Activated T-cell treated with anti-CD3 and anti-CD28 coated beads, Interleukin-2, amount 50 U/mL, for 4 hours (primary cell): ENCODE measurements around the gene HECTD4. TPM values are rescaled to one million over a fixed set of nuclear protein-coding genes. Genes with fewer than 3 reads are reported as not detected.
A peak's percentile ranks its signal among the peaks of the same experiment; 100 is the strongest.
"Not testable (repeated sequence)": the region's sequence is repeated elsewhere in the genome, so short reads cannot be mapped to it uniquely, and the experiment has no call there.

ENCODE experiments used
- ATAC-seq, 2 donors: fragments of 200-7000 bp; cut with Tn5 transposase; one replicate each; pipeline ENCODE4 v1.10.0; 2021
- DNase-seq: peaks from one replicate; pipeline ENCODE4 v3.0.0-alpha.2; 2020
- H3K27me3 Mint-ChIP-seq: one replicate; pipeline ENCODE4 v1.8.0; 2021; ENCODE audit warnings: low read depth, mixed read lengths
- H3K36me3 Mint-ChIP-seq: one replicate; pipeline ENCODE4 v1.8.0; 2022; ENCODE audit warnings: mixed read lengths; ENCODE audit not compliant: insufficient read depth
- H3K4me1 Mint-ChIP-seq: one replicate; pipeline ENCODE4 v1.8.0; 2021; ENCODE audit warnings: low read depth, mixed read lengths
- H3K4me3 Mint-ChIP-seq: one replicate; pipeline ENCODE4 v1.8.0; 2021; ENCODE audit warnings: mild to moderate bottlenecking, moderate library complexity, mixed read lengths
- H3K9me3 Mint-ChIP-seq: one replicate; pipeline ENCODE4 v1.8.0; 2021; ENCODE audit warnings: mixed read lengths
- total RNA-seq, 3 donors: library from RNA; stranded (reverse); gene quantifications; one replicate each; pipeline ENCODE4 v1.2.1, GENCODE V29; 2021

HECTD4 gene
- total RNA-seq, 3 donors from 2014 or later, result 17.4 to 22.4 (median 19.0) TPM

GRCh38 chr12:112117685-112118084 lies 264.5 kb downstream of the HECTD4 start:
- no peak overlapping the region for H3K4me3 Mint-ChIP-seq
- DNase-seq, result no peak
- H3K4me1 Mint-ChIP-seq, result peaks cover 6% of the 10 kb centered on the region
- no peaks in the 10 kb centered on the region for H3K36me3 Mint-ChIP-seq
- ATAC-seq, result no peak
- peaks cover 3% of the 10 kb centered on the region for H3K27me3 Mint-ChIP-seq
- no peaks in the 10 kb centered on the region for H3K9me3 Mint-ChIP-seq

GRCh38 chr12:112116232-112117060 lies 265.8 kb downstream of the HECTD4 start:
- Mint-ChIP-seq H3K9me3 (no peaks in the 10 kb centered on the region), H3K27me3 (peaks cover 3% of the 10 kb centered on the region), H3K4me3 (no peak overlapping the region), H3K36me3 (no peaks in the 10 kb centered on the region), H3K4me1 (peaks cover 10% of the 10 kb centered on the region)
- peak; percentile 58 to 78 for ATAC-seq
- DNase-seq, result no peak

DNA sequence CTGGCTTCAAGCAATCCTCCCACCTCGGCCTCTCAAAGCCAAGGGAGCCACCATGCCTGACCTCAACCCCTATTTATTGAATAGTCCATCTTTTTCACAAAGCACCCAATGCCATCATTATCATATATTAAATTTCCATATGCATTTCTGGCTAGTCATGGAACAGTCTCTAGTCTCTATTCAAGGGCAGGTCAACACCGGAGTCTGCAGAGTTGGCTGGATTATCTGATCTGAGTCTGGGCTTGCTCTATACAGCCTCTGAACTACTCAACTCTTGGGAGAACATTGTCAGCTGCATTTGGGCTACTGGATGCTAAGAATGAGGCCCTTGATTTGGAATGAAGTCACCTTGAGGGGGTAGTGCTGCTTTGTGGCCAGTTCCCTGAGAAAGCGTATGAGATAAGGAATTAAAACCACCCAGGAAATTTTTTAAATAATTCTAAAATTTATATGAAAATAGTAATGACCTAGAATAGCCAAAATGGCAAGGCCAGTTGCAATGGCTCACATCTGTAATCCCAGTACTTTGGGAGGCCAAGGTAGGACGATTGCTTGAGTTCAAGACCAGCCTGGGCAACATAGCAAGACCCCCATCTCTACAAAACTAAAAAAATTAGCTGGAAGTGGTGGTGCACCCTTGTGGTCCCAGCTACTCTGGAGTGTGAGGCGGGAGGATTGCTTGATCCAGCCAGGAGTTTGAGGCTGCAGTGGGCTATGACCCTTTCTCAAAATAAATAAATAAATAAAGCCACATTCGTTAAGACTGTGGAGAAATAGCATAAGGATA lies 266.8 kb downstream of the HECTD4 start:
- no peak for DNase-seq
- no peak for ATAC-seq
- no peaks in the 10 kb centered on the region for H3K36me3 Mint-ChIP-seq
- H3K4me3 Mint-ChIP-seq, result no peak overlapping the region
- H3K27me3 Mint-ChIP-seq, result no peaks in the 10 kb centered on the region
- H3K9me3 Mint-ChIP-seq, result no peaks in the 10 kb centered on the region
- peaks cover 10% of the 10 kb centered on the region for H3K4me1 Mint-ChIP-seq

GRCh38 chr12:112112409-112113133 lies 269.7 kb downstream of the HECTD4 start:
- no peak for DNase-seq
- no peak overlapping the region for H3K4me3 Mint-ChIP-seq

DNA sequence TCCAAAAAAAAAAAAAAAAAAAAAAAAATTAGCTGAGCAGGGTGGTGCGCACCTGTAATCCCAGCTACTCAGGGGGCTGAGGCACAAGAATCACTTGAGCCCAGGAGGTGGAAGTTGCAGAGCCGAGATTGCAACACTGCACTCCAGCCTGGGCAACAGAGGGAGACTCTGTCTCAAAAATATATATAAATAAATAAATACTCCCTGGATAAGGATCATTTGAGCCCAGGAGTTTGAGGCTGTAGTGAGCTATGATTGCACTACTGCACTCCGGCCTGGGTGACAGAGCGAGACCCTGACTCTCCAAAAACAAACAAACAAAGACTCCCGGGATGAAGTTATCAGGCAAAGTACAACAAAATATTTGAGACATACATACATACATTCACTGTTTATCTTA lies 270.3 kb downstream of the HECTD4 start:
- Mint-ChIP-seq H3K4me1 (peaks cover 21% of the 10 kb centered on the region), H3K27me3 (no peaks in the 10 kb centered on the region), H3K36me3 (no peaks in the 10 kb centered on the region), H3K4me3 (no peak overlapping the region), H3K9me3 (no peaks in the 10 kb centered on the region)
- ATAC-seq, result no peak
- DNase-seq, result no peak

More at GRCh38 chr12:112112409-112113133, 269.7 kb downstream of the HECTD4 start:
- Mint-ChIP-seq H3K4me1 (peaks cover 15% of the 10 kb centered on the region), H3K36me3 (no peaks in the 10 kb centered on the region), H3K27me3 (no peaks in the 10 kb centered on the region), H3K9me3 (no peaks in the 10 kb centered on the region)
- ATAC-seq, result no peak

- not testable (repeated sequence) for H3K4me3 Mint-ChIP-seq, ATAC-seq, H3K36me3 Mint-ChIP-seq, H3K9me3 Mint-ChIP-seq, H3K27me3 Mint-ChIP-seq, DNase-seq
- peaks cover 25% of the 10 kb centered on the region for H3K4me1 Mint-ChIP-seq
Observed at GRCh38 chr12:112110787-112111662, 271.2 kb downstream of the HECTD4 start.

Other genes starting within 250 kb of the HECTD4 start
- gene RPL6, start 27.2 kb upstream of the HECTD4 start, total RNA-seq, result 1,000 to 10,000 TPM; 2,303 to 2,443 (median 2,407) TPM
- gene PTPN11, start 36.5 kb upstream of the HECTD4 start, total RNA-seq, result 100 to 1,000 TPM; 181 to 200 (median 199) TPM